Endothelial cell of hepatic sinusoid (primary cell): Measurements from ENCODE around the gene TMEM100.
"Not testable (repeated sequence)": the region's sequence is repeated elsewhere in the genome, so short reads cannot be mapped to it uniquely, and the experiment has no call there.

Source experiments
- in situ Hi-C: cut with HindIII; loops from 2 replicates; pipeline ENCODE4 v1.10.0; 2017; ENCODE audit warnings: low sequenced_read_pairs

TMEM100 gene

DNA sequence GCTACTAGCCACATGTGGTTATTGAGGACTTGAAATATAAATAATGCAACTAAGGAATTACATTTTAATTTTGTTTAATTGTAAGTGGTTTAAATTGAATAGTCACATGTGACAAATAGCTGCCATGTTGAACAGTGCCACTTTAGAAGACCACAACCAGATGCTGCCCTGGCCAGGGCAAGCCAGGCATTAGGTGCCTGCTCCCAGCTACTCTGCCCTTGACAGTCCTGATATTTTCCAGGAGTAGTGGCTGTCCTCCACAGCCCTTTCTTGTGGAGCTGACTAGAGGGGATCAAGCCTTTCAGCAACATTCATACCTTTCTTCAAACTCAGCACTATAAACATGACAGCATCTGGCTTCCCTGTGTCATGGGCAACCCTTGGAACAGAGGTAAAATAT lies 31.0 kb downstream of the TMEM100 start:
- in situ Hi-C loops, result no loop called here

GRCh38 chr17:55690105-55690508 lies 32.6 kb downstream of the TMEM100 start:
- in situ Hi-C loops, result no loop called here

GRCh38 chr17:55689672-55690071 lies 33.0 kb downstream of the TMEM100 start:
- in situ Hi-C loops, result no loop called here

- in situ Hi-C loops, result no loop called here
Observed at GRCh38 chr17:55688057-55688456, 34.6 kb downstream of the TMEM100 start.

GRCh38 chr17:55687037-55687436 lies 35.6 kb downstream of the TMEM100 start:
- in situ Hi-C loops, result no loop called here

GRCh38 chr17:55683550-55684315 lies 38.9 kb downstream of the TMEM100 start:
- in situ Hi-C loops, result no loop called here

- in situ Hi-C loops, result no loop called here
Observed at GRCh38 chr17:55681342-55681700, 41.3 kb downstream of the TMEM100 start.

DNA sequence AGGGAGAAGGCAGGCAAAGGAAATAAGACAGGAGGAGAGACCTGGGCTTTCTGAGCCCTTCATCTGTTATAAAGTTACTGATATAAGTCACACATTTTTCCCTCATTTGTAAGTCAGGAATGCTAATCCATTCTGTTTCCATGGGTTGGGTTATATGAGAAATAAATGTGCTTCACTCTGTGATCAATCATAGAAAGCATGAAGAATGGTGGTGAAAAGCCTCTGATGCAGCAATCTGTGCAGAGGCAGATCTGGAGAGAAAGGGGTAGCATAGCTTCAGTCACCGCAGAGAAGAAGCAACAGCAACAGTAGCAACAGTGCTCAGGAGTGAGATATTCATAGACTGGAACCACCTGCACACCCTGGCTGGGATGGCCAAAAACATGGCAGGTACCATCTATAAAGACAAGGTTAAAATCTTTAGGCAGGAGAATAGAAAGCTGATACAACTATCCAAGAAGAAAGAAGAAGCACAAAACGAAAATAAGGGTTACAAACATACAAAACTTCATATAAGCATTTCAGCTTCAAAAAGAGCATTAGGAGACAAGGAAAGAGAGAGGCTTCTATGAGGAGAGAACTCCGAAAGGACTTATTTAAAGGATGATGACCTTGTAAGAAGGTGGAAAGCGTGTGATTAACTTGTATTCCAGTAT lies 41.9 kb downstream of the TMEM100 start:
- in situ Hi-C loops, result no loop called here

DNA sequence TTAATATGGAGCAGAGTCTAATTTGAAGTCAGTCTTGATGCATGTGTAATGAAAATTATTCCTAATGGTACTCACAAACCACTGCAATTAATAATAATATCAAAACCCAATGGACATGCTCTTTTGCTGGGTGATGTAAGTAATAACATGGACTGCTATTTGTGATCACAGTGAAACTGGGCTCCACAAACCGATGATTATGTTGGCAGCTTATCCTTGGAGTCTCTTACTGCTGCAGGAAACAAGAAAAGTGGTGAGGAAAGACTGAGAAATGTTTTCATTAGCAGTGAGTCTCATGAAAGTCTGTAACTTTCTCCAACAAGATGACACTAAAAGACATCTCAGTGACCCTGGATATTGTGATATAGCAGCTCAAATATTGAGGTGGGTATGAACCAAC lies 45.2 kb downstream of the TMEM100 start:
- in situ Hi-C loops, result no loop called here

DNA sequence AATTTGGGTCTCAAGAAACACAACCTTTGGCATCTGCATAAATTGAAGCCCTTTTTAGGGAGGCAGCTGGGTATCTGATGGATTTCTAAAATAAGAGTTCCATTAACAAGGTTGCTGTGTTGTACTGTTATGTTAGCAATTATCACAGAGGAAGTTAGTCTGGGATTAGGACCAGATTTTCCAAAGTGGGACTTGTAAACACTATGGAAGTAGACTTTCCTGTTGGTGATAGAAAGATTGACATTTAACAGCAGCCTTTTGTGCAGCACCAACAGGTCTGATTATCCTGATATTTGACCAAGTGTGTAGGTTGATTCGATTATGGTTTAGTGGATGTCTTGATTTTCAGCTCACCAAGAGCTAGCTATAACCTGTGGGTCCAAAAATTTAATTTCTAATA lies 46.4 kb downstream of the TMEM100 start:
- in situ Hi-C loops, result no loop called here

GRCh38 chr17:55673743-55674506 lies 48.7 kb downstream of the TMEM100 start:
- in situ Hi-C loops, result no loop called here

DNA sequence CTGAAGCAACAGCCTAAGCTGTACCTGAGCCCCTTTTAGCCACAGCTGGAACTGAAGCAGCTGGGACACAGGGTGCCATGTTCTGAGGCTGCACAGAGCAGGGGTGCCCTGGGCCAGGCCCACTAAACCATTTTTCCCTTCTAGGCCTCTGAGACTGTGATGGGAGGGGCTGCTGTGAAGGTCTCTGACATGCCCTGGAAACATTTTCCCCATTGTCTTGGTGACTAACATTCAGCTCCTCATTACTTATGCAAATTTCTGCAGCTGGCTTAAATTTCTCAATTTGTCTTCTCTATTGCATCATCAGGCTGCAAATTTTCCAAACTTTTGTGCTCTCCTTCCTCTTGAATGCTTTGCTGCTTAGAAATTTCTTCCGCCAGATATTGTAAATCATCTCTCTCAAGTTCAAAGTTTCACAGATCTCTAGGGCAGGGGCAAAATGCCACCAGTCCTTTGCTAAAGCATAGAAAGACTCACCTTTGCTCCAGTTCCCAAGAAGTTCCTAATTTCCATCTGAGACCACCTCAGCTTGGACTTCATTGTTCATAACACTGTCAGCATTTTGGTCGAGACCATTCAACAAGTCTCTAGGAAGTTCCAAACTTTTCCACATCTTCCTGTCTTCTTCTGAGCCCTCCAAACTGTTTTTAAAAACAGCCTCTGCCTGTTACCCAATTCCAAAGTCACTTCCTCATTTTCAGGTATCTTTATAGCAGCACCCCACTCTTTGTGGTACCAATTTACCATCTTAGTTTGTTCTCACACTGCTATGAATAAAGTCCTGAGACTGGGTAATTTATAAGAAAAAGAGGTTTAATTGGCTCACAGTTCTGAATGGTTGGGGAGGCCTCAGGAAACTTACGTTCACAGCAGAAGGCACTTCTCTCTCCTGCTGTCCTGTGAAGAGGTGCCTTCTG lies 49.8 kb downstream of the TMEM100 start:
- in situ Hi-C loops, result no loop called here

GRCh38 chr17:55672010-55672409 lies 50.7 kb downstream of the TMEM100 start:
- in situ Hi-C loops, result not testable (repeated sequence)
